Kidney epithelial cell (primary cell): ENCODE measurements around the gene SULT1E1. TPM values are rescaled to one million over a fixed set of nuclear protein-coding genes. Genes with fewer than 3 reads are reported as not detected.

Experiments
- DNase-seq: peaks from one replicate; pipeline ENCODE4 v3.0.0-alpha.2; 2010; ENCODE audit warnings: low read depth
- H3K27me3 ChIP-seq: 2 replicates; pipeline ENCODE4 v1.6.0; 2011; ENCODE audit warnings: low read length; ENCODE audit not compliant: control insufficient read depth, insufficient read depth
- H3K36me3 ChIP-seq: 2 replicates; pipeline ENCODE4 v1.5.1; 2011; ENCODE audit warnings: low read length; ENCODE audit not compliant: control insufficient read depth, insufficient read depth
- H3K4me3 ChIP-seq: 2 replicates; pipeline ENCODE4 v1.5.1; 2011; ENCODE audit warnings: low read depth, mild to moderate bottlenecking, control low read depth, low read length
- CTCF ChIP-seq: IDR thresholded peaks from 2 replicates; pipeline ENCODE4 v1.5.1; 2011; ENCODE audit warnings: mild to moderate bottlenecking, moderate library complexity, low read length, control low read depth, inconsistent platforms; ENCODE audit not compliant: insufficient read depth, poor library complexity, severe bottlenecking
- total RNA-seq: library from RNA; depleted of rRNA; stranded (reverse); fragments of >200 nt; gene quantifications from 2 replicates; pipeline ENCODE4 v1.2.3, GENCODE V29; 2015

SULT1E1 gene
- total RNA-seq, 1 donor from 2014 or later = not detected

GRCh38 chr4:69832326-69833030 is 27.5 kb downstream of the SULT1E1 start:
- TF ChIP-seq CTCF = no peak
- H3K36me3 ChIP-seq = no peaks in the 10 kb centered on the region
- peak; percentile 28 for DNase-seq
- no peaks in the 10 kb centered on the region for H3K27me3 ChIP-seq
- H3K4me3 ChIP-seq = no peak overlapping the region

- TF ChIP-seq CTCF = no peak
- Histone ChIP-seq H3K4me3 (no peak overlapping the region), H3K27me3 (no peaks in the 10 kb centered on the region), H3K36me3 (no peaks in the 10 kb centered on the region)
- no peak for DNase-seq
Observed at GRCh38 chr4:69831646-69832325, 28.2 kb downstream of the SULT1E1 start.

GRCh38 chr4:69831270-69831627 is 28.7 kb downstream of the SULT1E1 start:
- H3K4me3 ChIP-seq = no peak overlapping the region
- H3K27me3 ChIP-seq = no peaks in the 10 kb centered on the region
- TF ChIP-seq CTCF = no peak

GRCh38 chr4:69830560-69831269 is 29.2 kb downstream of the SULT1E1 start:
- TF ChIP-seq CTCF = peak; percentile 19
- Histone ChIP-seq H3K27me3 (no peaks in the 10 kb centered on the region), H3K36me3 (no peaks in the 10 kb centered on the region), H3K4me3 (no peak overlapping the region)
- peak; percentile 23 for DNase-seq

More at GRCh38 chr4:69831270-69831627, 28.7 kb downstream of the SULT1E1 start:
- DNase-seq = no peak
- no peaks in the 10 kb centered on the region for H3K36me3 ChIP-seq

GRCh38 chr4:69830192-69830559 is 29.8 kb downstream of the SULT1E1 start:
- no peak for DNase-seq
- Histone ChIP-seq H3K36me3 (no peaks in the 10 kb centered on the region), H3K27me3 (no peaks in the 10 kb centered on the region), H3K4me3 (no peak overlapping the region)
- TF ChIP-seq CTCF = no peak

- DNase-seq = no peak
- Histone ChIP-seq H3K4me3 (no peak overlapping the region), H3K36me3 (no peaks in the 10 kb centered on the region), H3K27me3 (no peaks in the 10 kb centered on the region)
- TF ChIP-seq CTCF = no peak
Observed at GRCh38 chr4:69829678-69830077, 30.3 kb downstream of the SULT1E1 start.
